Metanephros (tissue), 1 donor: ENCODE measurements around the gene IL1R1. TPM values are rescaled to one million over a fixed set of nuclear protein-coding genes. Genes with fewer than 3 reads are reported as not detected.

Experiments
- total RNA-seq: library from RNA; depleted of rRNA; stranded (reverse); fragments of >200 nt; gene quantifications from one replicate; pipeline ENCODE4 v1.2.3, GENCODE V29; 2014

IL1R1 gene, protein sequence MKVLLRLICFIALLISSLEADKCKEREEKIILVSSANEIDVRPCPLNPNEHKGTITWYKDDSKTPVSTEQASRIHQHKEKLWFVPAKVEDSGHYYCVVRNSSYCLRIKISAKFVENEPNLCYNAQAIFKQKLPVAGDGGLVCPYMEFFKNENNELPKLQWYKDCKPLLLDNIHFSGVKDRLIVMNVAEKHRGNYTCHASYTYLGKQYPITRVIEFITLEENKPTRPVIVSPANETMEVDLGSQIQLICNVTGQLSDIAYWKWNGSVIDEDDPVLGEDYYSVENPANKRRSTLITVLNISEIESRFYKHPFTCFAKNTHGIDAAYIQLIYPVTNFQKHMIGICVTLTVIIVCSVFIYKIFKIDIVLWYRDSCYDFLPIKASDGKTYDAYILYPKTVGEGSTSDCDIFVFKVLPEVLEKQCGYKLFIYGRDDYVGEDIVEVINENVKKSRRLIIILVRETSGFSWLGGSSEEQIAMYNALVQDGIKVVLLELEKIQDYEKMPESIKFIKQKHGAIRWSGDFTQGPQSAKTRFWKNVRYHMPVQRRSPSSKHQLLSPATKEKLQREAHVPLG
- total RNA-seq, result 18.5 TPM

DNA sequence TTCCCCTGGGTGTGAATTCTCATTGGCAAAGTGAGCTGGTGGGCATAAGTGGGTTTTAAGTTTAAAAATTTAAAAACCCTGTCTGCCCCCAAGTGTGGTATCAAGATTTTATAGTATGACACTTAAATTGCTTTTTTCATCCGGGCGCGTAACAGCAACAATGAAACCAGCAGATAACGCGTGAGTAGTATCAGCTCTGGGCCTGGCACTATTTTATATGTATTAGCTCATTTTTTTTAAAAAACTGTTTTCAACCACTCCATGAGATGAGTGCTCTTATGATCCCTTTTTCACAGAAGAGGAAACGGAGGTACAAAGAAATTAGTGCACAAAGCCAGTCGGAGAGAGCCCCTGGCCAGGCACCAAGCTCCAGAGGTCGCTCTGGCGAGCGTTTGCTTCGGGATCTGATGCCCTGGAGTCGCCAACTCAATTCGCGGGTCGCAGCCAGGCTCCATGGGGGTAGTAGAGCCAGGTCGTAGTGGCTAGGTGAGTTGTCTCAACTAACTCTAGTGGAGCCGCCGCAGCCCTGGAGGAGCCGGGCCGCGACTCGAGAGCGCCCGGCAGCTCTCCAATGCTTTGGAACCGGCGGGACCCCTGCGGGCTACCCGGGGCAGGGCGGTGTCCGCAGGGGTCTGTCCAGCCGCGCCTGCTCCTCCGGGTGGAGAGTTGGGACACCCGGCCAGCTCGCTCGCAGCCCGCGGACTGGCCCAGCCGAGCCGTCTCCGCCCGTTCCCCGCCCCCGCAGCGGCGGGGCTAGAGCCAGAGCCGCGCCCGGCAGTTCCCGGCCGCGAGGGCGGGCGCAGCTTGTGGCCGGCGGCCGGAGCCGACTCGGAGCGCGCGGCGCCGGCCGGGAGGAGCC is at the start of gene IL1R1:
Gene IL1R1 (plus strand): TSS at position 777 of the 859 bp plus-strand sequence. CDS start 14,979 bp downstream, outside the sequence.

DNA sequence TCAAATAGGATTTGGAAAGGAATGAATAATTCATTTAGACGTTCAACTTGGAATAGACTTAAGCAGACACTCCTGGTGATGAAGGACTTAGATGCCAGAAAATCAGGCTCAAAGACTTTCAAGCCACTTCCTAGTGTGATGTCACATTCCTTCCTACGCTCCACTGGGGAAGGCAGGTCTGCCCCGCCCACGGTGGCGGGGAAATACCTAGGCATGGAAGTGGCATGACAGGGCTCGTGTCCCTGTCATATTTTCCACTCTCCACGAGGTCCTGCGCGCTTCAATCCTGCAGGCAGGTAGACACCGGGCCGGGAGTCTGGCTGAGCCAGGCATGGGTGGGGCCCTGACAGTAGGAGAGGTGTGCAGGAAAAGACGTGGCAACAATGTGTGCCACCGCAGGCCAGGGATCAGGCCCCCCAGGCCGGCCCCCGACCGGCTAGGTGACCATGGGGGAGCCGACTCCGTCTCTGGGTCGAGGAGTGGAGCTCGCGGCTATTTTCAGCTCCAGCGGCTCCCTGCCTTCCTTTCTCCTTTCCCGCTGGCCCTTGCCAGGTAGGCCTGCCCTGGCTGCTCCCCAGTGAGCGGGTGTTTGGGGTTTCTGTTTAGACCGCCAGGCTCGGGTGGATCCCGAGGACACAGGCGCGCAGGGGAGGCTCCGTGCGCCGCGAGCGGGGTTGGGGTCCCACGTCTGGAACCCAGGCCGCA is 44.4 kb downstream of the IL1R1 start, which contains the start of gene IL1RL2:
Gene IL1RL2 (plus strand): TSS at position 233 of the 705 bp plus-strand sequence. CDS start 845 bp downstream, outside the sequence.

Other genes with a start within 250 kb of the IL1R1 start
- gene IL1R2, start 150.8 kb upstream of the IL1R1 start, total RNA-seq, result 2.7 TPM
- 1.2 TPM for gene IL1RL2, start 44.3 kb downstream of the IL1R1 start, total RNA-seq
- 1.9 TPM for gene IL1RL1, start 168.8 kb downstream of the IL1R1 start, total RNA-seq
- gene IL18R1, start 213.1 kb downstream of the IL1R1 start, total RNA-seq, result 4.3 TPM